DND-41 (cell line): ENCODE measurements around the gene RASGRP3.

Experiments
- CTCF ChIP-seq: IDR thresholded peaks from 2 replicates; pipeline ENCODE4 v1.5.1; 2012; ENCODE audit warnings: borderline replicate concordance, low read length, moderate library complexity, mild to moderate bottlenecking; ENCODE audit not compliant: poor library complexity, severe bottlenecking; ENCODE audit errors: extremely low read depth
- EZH2 ChIP-seq: IDR thresholded peaks from 3 replicates; pipeline ENCODE4 v1.6.1; 2012; ENCODE audit warnings: borderline replicate concordance, low read depth, mild to moderate bottlenecking, moderate library complexity, low read length, inconsistent platforms; ENCODE audit not compliant: severe bottlenecking

DNA sequence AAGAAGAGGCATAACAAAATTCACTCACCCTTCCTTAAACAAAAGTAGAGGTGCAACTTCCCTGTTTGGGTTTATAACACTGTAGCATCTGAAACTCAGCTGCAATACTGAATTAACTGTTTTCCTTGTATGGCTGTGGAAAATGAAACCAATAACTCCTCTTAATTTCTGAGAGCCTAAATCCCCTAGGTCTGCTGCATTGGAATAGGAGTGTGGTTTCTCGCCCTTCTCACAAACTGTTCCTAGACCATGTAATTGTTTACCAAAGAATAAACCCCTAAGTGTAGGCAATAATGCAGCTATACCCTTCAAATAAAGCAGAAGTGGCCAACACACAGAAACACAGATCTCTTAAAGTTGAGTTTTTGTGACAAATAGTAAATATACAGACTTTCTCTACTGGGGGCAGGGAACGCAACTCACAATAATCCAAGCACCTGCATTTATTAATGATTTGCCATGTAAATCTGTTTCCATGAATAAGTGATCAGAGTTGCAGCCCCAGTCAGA, 52.0 kb downstream of the RASGRP3 start:
- no peak for TF ChIP-seq CTCF
- TF ChIP-seq EZH2 = no peak
